Hepatocyte (in vitro differentiated cells): ENCODE results near the gene PLEKHA5. TPM values are rescaled to one million over a fixed set of nuclear protein-coding genes. Genes with fewer than 3 reads are reported as not detected.

Experiments used
- DNase-seq: peaks from one replicate; pipeline ENCODE4 v3.0.0-alpha.2; 2016; ENCODE audit warnings: low spot score
- H2AFZ ChIP-seq: fragments of 200-600 bp; sonication (generic); 2 replicates; pipeline ENCODE4 v1.6.0; 2016; ENCODE audit warnings: antibody characterized with exemption, mild to moderate bottlenecking
- H3K27ac ChIP-seq: fragments of 200-600 bp; sonication (generic); 2 replicates; pipeline ENCODE4 v1.5.1; 2016; ENCODE audit warnings: mild to moderate bottlenecking
- H3K27me3 ChIP-seq: fragments of 200-600 bp; sonication (generic); 2 replicates; pipeline ENCODE4 v1.6.1; 2016
- H3K36me3 ChIP-seq: fragments of 200-600 bp; sonication (generic); replicated peaks from 2 replicates; pipeline ENCODE4 v1.5.1; 2016; ENCODE audit warnings: low read depth; ENCODE audit not compliant: insufficient read depth
- H3K4me1 ChIP-seq: fragments of 200-600 bp; sonication (generic); 2 replicates; pipeline ENCODE4 v1.5.1; 2016; ENCODE audit warnings: mild to moderate bottlenecking, moderate library complexity; ENCODE audit not compliant: insufficient read depth
- H3K4me2 ChIP-seq: fragments of 200-600 bp; sonication (generic); 2 replicates; pipeline ENCODE4 v1.6.0; 2016
- H3K4me3 ChIP-seq: fragments of 200-600 bp; sonication (generic); 2 replicates; pipeline ENCODE4 v1.5.1; 2016; ENCODE audit warnings: mild to moderate bottlenecking
- H3K79me2 ChIP-seq: fragments of 200-600 bp; sonication (generic); 2 replicates; pipeline ENCODE4 v1.6.0; 2017; ENCODE audit warnings: mild to moderate bottlenecking
- H3K9me2 ChIP-seq: fragments of 200-600 bp; sonication (generic); replicated peaks from 2 replicates; pipeline ENCODE4 v1.6.0; 2017; ENCODE audit warnings: mild to moderate bottlenecking; ENCODE audit not compliant: insufficient read depth
- H3K9me3 ChIP-seq: fragments of 200-600 bp; sonication (generic); 2 replicates; pipeline ENCODE4 v1.5.1; 2016; ENCODE audit warnings: low read depth, mild to moderate bottlenecking
- H4K20me1 ChIP-seq: fragments of 200-600 bp; sonication (generic); 2 replicates; pipeline ENCODE4 v1.6.0; 2016; ENCODE audit warnings: mild to moderate bottlenecking; ENCODE audit not compliant: insufficient read depth, poor library complexity, severe bottlenecking
- CTCF ChIP-seq: fragments of 200-600 bp; sonication (generic); IDR thresholded peaks from 2 replicates; pipeline ENCODE4 v1.5.1; 2016; ENCODE audit warnings: antibody characterized with exemption, mild to moderate bottlenecking; ENCODE audit not compliant: poor library complexity
- EZH2 ChIP-seq: fragments of 200-600 bp; sonication (generic); IDR thresholded peaks from 2 replicates; pipeline ENCODE4 v1.6.1; 2016; ENCODE audit warnings: antibody characterized with exemption, mild to moderate bottlenecking, borderline replicate concordance
- EZH2phosphoT487 ChIP-seq: fragments of 200-600 bp; sonication (generic); IDR thresholded peaks from one replicate; pipeline ENCODE4 v1.6.1; 2018; ENCODE audit warnings: antibody characterized with exemption, mild to moderate bottlenecking, low read depth, moderate library complexity; ENCODE audit not compliant: unreplicated experiment, severe bottlenecking
- WGBS: methylation state at CpG from one replicate; pipeline ENCODE4 v1.1.6; 2016; ENCODE audit warnings: low lambda C conversion rate; ENCODE audit errors: missing lambda C conversion rate; 5-methylcytosine and 5-hydroxymethylcytosine counted together
- polyA plus RNA-seq: library from polyadenylated mRNA; unstranded; fragments of >200 nt; fragmentation: Nextera tagmentation; extraction: Ambion mirVana; gene quantifications from 2 replicates; pipeline ENCODE4 v1.2.1, GENCODE V29; 2016
- total RNA-seq: library from RNA; depleted of rRNA; stranded (reverse); fragments of >200 nt; gene quantifications from 2 replicates; pipeline ENCODE4 v1.2.3, GENCODE V29; 2014

The PLEKHA5 gene
- total and polyA plus RNA-seq, 2 experiments from 2014 or later: 32.2 to 39.6 TPM

- DNase-seq: peak; percentile 49
- peak overlapping the region; percentile 93 for H3K4me3 ChIP-seq
- H3K79me2 ChIP-seq: peaks cover 42% of the 10 kb centered on the region
- WGBS: under 1% methylated on average over 29 of the region's 61 CpGs
- peak overlapping the region; percentile 98 for H3K27ac ChIP-seq
- peaks cover 11% of the 10 kb centered on the region for H4K20me1 ChIP-seq
- H3K9me2 ChIP-seq: no peaks in the 10 kb centered on the region
- H3K4me1 ChIP-seq: peaks cover 31% of the 10 kb centered on the region
- H2AFZ ChIP-seq: peak overlapping the region; percentile 71
- H3K27me3 ChIP-seq: no peaks in the 10 kb centered on the region
- H3K36me3 ChIP-seq: no peaks in the 10 kb centered on the region
- H3K9me3 ChIP-seq: no peaks in the 10 kb centered on the region
- H3K4me2 ChIP-seq: peak overlapping the region; percentile 73
- TF ChIP-seq CTCF (no peak), EZH2phosphoT487 (no peak), EZH2 (no peak)
Measured at GRCh38 chr12:19130224-19131024, 891 bp downstream of the PLEKHA5 start.

- peak overlapping the region; percentile 98 for H3K27ac ChIP-seq
- H3K79me2 ChIP-seq: peaks cover 48% of the 10 kb centered on the region
- no peak for TF ChIP-seq EZH2
- TF ChIP-seq EZH2phosphoT487: no peak
- no peak for TF ChIP-seq CTCF
- H3K4me1 ChIP-seq: peaks cover 31% of the 10 kb centered on the region
- peak; percentile 47 for DNase-seq
- H3K9me2 ChIP-seq: no peaks in the 10 kb centered on the region
- H3K4me2 ChIP-seq: peak overlapping the region; percentile 73
- H3K9me3 ChIP-seq: no peaks in the 10 kb centered on the region
- peaks cover 11% of the 10 kb centered on the region for H4K20me1 ChIP-seq
- H3K27me3 ChIP-seq: no peaks in the 10 kb centered on the region
- H2AFZ ChIP-seq: peak overlapping the region; percentile 71
- WGBS: 3% methylated on average over 7 of the region's 7 CpGs
- peak overlapping the region; percentile 93 for H3K4me3 ChIP-seq
- H3K36me3 ChIP-seq: no peaks in the 10 kb centered on the region
Measured at GRCh38 chr12:19131025-19131444, 1.5 kb downstream of the PLEKHA5 start.

DNA sequence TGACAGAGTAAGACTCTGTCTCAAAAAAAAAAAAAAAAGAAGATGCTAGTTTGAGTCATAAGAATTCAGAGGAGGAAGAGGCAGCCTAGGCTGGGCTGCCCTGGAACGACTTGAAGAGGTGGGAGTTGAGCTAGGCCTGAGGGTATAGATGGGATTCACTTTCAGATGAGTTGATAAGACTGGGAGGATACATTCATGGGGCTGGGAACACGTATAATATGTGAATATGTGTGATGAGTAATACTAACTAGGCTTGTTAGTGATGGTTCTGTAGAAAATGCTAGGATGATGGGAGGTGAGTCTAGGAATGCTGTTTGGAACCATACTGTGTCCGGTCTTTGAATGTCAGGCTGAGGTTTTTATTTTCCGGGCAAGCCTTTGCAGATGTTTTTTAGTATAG, 9.0 kb downstream of the PLEKHA5 start:
- H3K79me2 ChIP-seq: peaks cover 98% of the 10 kb centered on the region
- H3K4me2 ChIP-seq: no peak overlapping the region
- no peaks in the 10 kb centered on the region for H3K27me3 ChIP-seq
- peaks cover 19% of the 10 kb centered on the region for H4K20me1 ChIP-seq
- peaks cover 18% of the 10 kb centered on the region for H3K4me1 ChIP-seq
- H3K36me3 ChIP-seq: no peaks in the 10 kb centered on the region
- no peak for TF ChIP-seq CTCF
- TF ChIP-seq EZH2: no peak
- no peak for TF ChIP-seq EZH2phosphoT487
- H3K9me2 ChIP-seq: no peaks in the 10 kb centered on the region
- no peak for DNase-seq
- 87% methylated on average over 4 of the region's 4 CpGs for WGBS
- no peak overlapping the region for H2AFZ ChIP-seq
- no peaks in the 10 kb centered on the region for H3K9me3 ChIP-seq
- no peak overlapping the region for H3K27ac ChIP-seq
- H3K4me3 ChIP-seq: no peak overlapping the region
